Stimulated activated CD8-positive, alpha-beta memory T cell treated with anti-CD3 and anti-CD28 coated beads, Interleukin-7, amount 100 ng/mL, for 48 hours (primary cell): ENCODE data around the gene NUDT1.

Source experiments
- DNase-seq, 2 donors: peaks; one replicate each; pipeline ENCODE4 v3.0.0-alpha.2; 2020; ENCODE audit warnings: low read depth in 1 of 2; ENCODE audit errors: extremely low read depth in 1 of 2

The NUDT1 gene

GRCh38 chr7:2295936-2296620 lies 54.1 kb downstream of the NUDT1 start:
- DNase-seq: no peak

- no peak for DNase-seq
Measured at GRCh38 chr7:2296832-2297231, 54.8 kb downstream of the NUDT1 start.

- peak; percentile 24 to 30 for DNase-seq
Measured at GRCh38 chr7:2299131-2299829, 57.3 kb downstream of the NUDT1 start.

- DNase-seq: no peak
Measured at GRCh38 chr7:2299870-2300512, 58.0 kb downstream of the NUDT1 start.
